Activated CD8-positive, alpha-beta memory T cell treated with anti-CD3 and anti-CD28 coated beads, Interleukin-2, amount 50 U/mL, for 4 hours (primary cell): ENCODE results near the gene GALNT6.

Experiments
- DNase-seq: peaks from one replicate; pipeline ENCODE4 v3.0.0-alpha.2; 2020

The GALNT6 gene, protein sequence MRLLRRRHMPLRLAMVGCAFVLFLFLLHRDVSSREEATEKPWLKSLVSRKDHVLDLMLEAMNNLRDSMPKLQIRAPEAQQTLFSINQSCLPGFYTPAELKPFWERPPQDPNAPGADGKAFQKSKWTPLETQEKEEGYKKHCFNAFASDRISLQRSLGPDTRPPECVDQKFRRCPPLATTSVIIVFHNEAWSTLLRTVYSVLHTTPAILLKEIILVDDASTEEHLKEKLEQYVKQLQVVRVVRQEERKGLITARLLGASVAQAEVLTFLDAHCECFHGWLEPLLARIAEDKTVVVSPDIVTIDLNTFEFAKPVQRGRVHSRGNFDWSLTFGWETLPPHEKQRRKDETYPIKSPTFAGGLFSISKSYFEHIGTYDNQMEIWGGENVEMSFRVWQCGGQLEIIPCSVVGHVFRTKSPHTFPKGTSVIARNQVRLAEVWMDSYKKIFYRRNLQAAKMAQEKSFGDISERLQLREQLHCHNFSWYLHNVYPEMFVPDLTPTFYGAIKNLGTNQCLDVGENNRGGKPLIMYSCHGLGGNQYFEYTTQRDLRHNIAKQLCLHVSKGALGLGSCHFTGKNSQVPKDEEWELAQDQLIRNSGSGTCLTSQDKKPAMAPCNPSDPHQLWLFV

DNA sequence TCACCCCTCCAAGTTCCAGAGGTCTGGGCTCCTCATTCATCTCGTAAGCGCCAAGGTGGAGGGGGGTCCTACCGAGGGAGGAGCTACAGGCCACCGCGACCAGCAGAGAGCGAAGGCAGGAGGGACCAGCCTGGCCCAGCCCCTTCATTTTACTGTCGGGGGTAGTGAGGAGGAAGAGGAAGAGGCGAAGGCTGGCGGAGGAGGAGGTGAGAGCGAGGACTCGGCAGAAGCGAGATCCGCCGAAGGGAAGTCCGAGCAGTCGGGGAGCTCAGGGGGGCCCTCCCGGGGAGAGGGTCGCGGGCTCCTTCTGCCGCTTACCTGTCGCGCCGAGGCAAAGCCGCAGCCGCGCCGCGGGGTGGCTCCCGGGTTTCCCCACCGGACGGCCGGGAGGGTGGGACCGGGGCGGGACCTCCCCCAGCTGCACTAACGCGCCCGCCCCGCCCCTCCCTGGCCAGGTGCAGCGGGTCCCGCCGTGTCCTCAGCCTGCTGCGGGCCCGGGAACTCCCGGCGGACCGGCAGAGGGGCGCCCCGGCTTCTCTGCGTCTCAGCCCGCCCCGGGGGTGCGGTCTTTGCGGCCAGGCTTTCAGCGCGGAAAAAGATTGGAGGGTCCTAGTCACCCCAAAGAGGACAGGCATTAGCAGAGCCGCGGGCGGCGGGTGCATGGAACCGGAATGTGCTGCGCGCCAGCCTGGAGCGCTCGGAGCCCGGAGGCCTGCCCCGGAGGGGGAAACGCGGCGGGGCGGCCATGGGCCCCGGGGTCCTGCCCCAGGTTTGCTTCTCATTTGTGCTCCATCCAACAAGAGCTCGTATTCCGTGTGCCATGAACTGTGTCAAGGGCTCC, at the start of gene GALNT6:
TSS of gene GALNT6 (minus strand) at position 124 of the 841 bp plus-strand sequence. CDS start 11,625 bp downstream, outside the sequence.
- peak; percentile 75 for DNase-seq

- DNase-seq = no peak
These were observed 48.1 kb upstream of the GALNT6 start for GRCh38 chr12:51439330-51439729.

DNA sequence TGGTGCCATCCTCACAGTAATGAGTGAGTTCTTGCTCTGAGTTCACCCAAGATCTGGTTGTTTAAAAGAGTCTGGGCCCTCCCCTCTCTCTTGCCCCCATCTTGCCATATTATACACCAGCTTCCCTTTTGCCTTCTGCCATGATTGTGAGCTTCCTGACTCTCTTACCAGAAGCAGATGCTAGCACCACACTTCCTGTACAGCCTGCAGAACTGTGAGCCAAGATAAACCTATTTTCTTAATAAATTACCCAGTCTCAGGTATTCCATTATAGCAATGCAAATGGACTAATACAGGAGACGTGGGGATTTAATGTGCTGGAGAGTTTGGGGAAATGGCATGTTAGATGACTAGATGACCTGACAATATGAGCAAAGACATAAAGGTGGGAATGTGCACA, 46.2 kb upstream of the GALNT6 start:
- no peak for DNase-seq

DNA sequence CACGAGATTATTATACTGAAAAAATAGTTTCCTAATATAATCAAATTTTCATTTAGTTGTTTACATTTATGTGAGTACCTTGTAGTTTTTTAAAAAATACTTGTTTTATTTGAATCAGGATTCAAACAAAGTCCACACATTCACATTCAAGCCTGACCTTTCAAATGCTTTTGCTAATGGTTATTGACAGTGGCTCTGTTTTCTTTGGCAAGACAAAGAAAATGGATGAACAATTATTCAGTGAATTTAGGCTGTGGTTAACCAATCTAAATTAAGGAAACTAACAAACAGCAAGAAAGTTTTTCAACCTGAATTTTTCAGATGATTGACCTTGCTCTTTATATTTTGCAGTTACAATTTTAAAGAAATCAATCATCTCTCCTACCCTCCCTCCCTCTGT, 43.1 kb upstream of the GALNT6 start:
- no peak for DNase-seq

- no peak for DNase-seq
These were observed 41.7 kb upstream of the GALNT6 start for GRCh38 chr12:51432921-51433320.

GRCh38 chr12:51430196-51430895, 39.1 kb upstream of the GALNT6 start:
- no peak for DNase-seq

DNA sequence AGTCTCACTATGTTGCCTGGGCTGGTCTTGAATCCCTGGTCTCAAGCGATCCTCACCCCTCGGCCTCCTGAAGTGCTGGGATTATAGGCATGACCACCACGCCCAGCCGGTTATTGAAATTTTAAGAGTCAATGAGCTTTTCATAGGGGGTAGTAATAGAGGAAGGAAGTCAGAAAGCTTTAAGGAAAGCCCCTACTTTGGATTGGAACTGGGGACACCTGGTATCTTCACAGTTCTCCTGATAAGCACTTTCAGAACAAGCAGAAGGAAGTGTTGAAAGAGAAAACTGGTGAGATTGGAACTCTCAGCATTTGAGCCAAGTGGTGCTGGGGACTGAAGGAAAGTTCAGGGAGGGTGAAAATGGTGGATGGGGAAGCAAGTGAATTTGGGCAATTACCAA, 38.5 kb upstream of the GALNT6 start:
- DNase-seq = no peak

DNA sequence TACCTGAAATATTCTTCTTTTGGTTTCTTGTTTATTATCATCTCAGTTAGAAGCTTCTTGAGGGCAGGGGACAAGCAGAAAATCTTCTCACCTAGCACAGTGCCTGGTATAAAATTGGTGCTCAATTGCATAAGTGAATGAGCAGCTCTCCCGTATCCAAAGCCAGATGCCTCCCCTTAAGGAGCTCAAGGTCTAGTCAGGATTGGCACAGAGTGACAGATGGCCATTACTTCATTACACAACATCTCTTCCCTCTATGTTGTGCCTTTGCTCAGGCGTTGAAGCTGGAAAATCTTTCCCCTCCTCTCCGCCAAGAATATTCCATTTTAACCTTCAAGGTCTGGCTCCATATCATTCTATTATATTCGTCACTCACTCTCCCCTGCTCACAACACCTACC, 37.0 kb upstream of the GALNT6 start:
- DNase-seq = no peak

GRCh38 chr12:51424662-51425539, 33.7 kb upstream of the GALNT6 start, which contains the start of gene SLC4A8:
Gene SLC4A8 (plus strand): TSS chr12:51424831. CDS start chr12:51424988, 157 bp downstream.
- peak; percentile 68 for DNase-seq

- DNase-seq = no peak
These were observed 33.0 kb upstream of the GALNT6 start for GRCh38 chr12:51424094-51424661.

GRCh38 chr12:51421266-51421884, 30.2 kb upstream of the GALNT6 start:
- DNase-seq = no peak

DNA sequence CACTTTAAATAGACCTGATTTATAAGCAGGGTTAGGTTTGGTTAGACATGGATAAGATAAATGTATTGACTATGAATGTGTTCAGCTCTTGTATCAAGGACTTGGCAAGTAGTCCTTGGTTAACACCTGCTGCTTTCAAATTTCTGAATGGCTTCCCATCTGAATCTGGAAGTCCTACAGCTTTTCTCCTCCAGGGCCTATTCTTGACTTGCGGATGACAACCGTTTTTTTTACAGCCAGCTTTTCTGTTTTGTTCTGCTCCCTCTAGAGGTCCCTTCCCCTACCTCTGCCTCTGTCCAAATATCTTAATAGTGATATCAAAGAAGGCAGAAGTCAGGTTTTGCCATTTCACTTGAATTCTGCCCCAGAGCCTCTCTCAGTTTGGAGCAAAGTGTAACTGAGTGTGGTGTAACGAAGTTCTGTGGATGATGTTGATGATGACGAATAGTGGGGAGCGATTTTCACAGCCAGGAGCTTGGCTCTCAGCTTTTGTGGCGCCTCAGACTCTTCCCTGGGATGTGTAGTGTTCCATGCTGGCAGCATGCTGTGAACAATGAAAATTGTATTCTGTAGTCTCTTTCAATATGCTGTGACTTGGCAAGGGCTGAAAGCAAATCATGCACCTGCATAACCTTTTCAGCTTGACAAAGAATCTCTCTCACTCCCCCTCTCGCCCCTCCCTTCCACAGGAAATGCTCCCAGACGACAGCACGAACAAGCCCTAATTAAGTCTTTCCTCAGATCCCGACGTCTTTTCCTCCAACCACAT, 28.4 kb upstream of the GALNT6 start:
- no peak for DNase-seq

GRCh38 chr12:51417826-51418225, 26.6 kb upstream of the GALNT6 start:
- no peak for DNase-seq

- DNase-seq = no peak
These were observed 24.7 kb upstream of the GALNT6 start for GRCh38 chr12:51415931-51416330.

DNA sequence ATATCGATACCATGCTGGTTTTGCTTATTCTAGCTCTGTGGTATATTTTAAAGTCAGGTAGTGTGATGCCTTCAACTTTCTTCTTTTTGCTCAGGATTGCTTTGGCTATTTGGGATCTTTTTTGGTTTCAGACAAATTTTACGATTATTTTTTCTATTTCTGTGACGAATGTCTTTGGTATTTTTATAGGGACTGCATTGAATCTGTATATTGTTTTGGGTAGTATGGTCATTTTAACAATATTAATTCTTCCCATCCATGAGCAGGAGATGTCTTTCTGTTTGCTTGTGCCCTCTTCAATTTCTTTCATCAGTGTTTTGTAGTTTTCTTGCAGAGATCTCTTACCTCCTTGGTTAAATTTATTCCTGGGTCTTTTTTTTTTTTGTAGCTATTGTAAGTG, 22.6 kb upstream of the GALNT6 start:
- no peak for DNase-seq

DNA sequence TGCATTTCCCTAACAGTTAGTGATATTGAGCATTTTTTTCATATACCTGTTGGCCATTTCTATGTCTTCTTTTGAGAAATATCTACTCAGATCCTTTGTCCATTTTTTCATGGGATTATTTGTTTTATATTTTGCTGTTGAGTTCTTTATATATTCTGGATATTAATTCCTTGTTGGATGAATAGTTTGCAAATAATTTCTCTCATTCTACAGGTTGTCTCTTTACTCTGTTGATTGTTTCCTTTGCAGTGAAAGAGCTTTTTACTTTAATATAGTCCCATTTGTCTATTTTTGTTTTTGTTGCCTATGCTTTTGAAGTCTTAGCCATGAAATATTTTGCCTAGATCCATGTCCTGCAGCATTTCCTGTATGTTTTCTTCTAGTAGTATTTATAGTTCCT, 21.9 kb upstream of the GALNT6 start:
- no peak for DNase-seq

GRCh38 chr12:51409846-51410245, 18.6 kb upstream of the GALNT6 start:
- DNase-seq = no peak

- DNase-seq = no peak
These were observed 16.4 kb upstream of the GALNT6 start for GRCh38 chr12:51407604-51408003.

GRCh38 chr12:51406859-51407258, 15.7 kb upstream of the GALNT6 start:
- DNase-seq = no peak

DNA sequence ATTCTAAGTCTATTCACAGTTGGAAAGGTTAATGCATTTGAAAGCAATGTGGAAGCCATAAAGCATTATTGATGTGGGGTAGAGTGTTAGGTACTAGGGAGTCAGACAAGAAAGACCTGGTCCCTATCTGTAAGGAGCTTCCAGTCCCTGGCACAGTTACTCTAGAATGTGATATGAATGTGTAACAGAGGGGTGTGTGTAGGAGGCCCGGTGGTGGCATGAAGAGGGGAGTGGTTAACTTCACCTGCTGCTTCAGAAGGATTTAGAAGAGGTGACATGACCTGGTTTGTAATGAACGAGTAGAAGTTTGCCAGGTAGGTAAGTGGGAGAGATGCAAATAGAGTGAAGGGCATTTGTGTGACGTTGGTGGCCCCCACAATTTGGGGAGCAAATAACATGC, 15.1 kb upstream of the GALNT6 start:
- no peak for DNase-seq
